Testis (tissue), 3 donors: ENCODE data around the gene OPCML. TPM values are rescaled to one million over a fixed set of nuclear protein-coding genes. Genes with fewer than 3 reads are reported as not detected.

Experiments used
- DNase-seq: peaks from one replicate; pipeline ENCODE4 v3.0.0-alpha.2; 2019
- H3K27ac ChIP-seq, 2 donors: fragments of 200-600 bp; sonication (generic); one replicate each; pipeline ENCODE4 v1.5.1; 2019
- H3K27me3 ChIP-seq: fragments of 200-600 bp; sonication (generic); one replicate; pipeline ENCODE4 v1.5.1; 2019
- H3K36me3 ChIP-seq: fragments of 200-600 bp; sonication (generic); one replicate; pipeline ENCODE4 v1.5.1; 2017; ENCODE audit warnings: low read depth; ENCODE audit errors: missing control alignments
- H3K4me1 ChIP-seq: fragments of 200-600 bp; sonication (generic); one replicate; pipeline ENCODE4 v1.5.1; 2019
- H3K4me3 ChIP-seq, 2 donors: fragments of 200-600 bp; sonication (generic); one replicate each; pipeline ENCODE4 v1.5.1; 2017 to 2019
- H3K9me3 ChIP-seq: fragments of 200-600 bp; sonication (generic); one replicate; pipeline ENCODE4 v1.5.1; 2017
- POLR2A ChIP-seq: fragments of 450-650 bp; IDR thresholded peaks from one replicate; pipeline ENCODE4 v1.6.1; 2017; ENCODE audit warnings: antibody characterized with exemption, mild to moderate bottlenecking, moderate library complexity
- WGBS, 2 donors: methylation state at CpG; one replicate each; pipeline ENCODE4 v1.1.5; 2018; 5-methylcytosine and 5-hydroxymethylcytosine counted together
- intact Hi-C: fragments of 100-400 bp; cut with DNase I; formaldehyde crosslinking; loops from one replicate; pipeline ENCODE4 v1.15.1; 2023; ENCODE audit warnings: low total_unique reads
- polyA plus RNA-seq: library from polyadenylated mRNA; stranded (reverse); fragments of 350-450 nt; fragmentation: Illumina TruSeq; extraction: RNeasy Lipid Tissue Mini Kit (QIAGEN cat#74804); gene quantifications from one replicate; pipeline ENCODE4 v1.2.3, GENCODE V29; 2014; ENCODE audit warnings: low read depth, low replicate concordance; ENCODE audit not compliant: insufficient read depth
- total RNA-seq, 2 donors: library from RNA; depleted of rRNA; stranded (reverse); fragments of >200 nt; gene quantifications; one replicate each; pipeline ENCODE4 v1.2.3, GENCODE V29; 2016
- TF ChIP-seq, protein P1 (sequence below), 3 experiments: fragments of 450-650 bp in 2 of 3; fragments of 200-600 bp in 1 of 3; sonication (generic) in 1 of 3; IDR thresholded peaks; one replicate each; pipeline ENCODE4 v1.5.1; 2016 to 2019; ENCODE audit warnings: antibody characterized with exemption in 3 of 3, mild to moderate bottlenecking in 2 of 3, moderate library complexity in 1 of 3

Gene OPCML
- total and polyA plus RNA-seq, 3 donors from 2014 or later, result 0.16 to 2.7 (median 0.62) TPM

DNA sequence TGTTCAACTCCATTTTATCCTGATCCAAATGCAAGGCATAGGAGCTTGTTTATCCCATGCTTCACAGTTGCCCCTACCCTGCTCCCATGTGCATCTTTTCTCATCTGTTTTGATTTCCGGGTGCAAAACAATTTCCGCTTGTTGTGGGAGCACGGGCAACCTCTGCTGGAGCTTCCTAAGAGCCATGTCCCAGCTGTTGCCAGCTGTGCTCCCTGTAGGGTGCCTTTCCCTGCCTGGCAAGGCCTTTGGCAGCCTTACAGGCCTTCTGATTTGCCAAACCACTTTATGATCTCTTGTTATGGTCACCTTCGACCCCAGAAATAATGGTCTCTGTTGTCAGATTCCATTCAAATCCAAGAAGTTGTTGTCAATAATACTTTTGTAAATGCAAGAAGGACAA lies 1038.5 kb downstream of the OPCML start:
- no peaks in the 10 kb centered on the region for H3K4me1 ChIP-seq
- no peaks in the 10 kb centered on the region for H3K27me3 ChIP-seq
- TF ChIP-seq POLR2A, result no peak
- TF ChIP-seq, protein P1, sequence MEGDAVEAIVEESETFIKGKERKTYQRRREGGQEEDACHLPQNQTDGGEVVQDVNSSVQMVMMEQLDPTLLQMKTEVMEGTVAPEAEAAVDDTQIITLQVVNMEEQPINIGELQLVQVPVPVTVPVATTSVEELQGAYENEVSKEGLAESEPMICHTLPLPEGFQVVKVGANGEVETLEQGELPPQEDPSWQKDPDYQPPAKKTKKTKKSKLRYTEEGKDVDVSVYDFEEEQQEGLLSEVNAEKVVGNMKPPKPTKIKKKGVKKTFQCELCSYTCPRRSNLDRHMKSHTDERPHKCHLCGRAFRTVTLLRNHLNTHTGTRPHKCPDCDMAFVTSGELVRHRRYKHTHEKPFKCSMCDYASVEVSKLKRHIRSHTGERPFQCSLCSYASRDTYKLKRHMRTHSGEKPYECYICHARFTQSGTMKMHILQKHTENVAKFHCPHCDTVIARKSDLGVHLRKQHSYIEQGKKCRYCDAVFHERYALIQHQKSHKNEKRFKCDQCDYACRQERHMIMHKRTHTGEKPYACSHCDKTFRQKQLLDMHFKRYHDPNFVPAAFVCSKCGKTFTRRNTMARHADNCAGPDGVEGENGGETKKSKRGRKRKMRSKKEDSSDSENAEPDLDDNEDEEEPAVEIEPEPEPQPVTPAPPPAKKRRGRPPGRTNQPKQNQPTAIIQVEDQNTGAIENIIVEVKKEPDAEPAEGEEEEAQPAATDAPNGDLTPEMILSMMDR (IDR thresholded peaks at IDR 0.05), result no peak
- no peaks in the 10 kb centered on the region for H3K36me3 ChIP-seq
- DNase-seq, result no peak
- no peaks in the 10 kb centered on the region for H3K9me3 ChIP-seq
- WGBS, 2 donors, result 78 to 80% methylated on average over 4 of the region's 4 CpGs
- intact Hi-C loops, result no loop called here
- H3K4me3 ChIP-seq, result no peak overlapping the region
- H3K27ac ChIP-seq, result no peak overlapping the region

DNA sequence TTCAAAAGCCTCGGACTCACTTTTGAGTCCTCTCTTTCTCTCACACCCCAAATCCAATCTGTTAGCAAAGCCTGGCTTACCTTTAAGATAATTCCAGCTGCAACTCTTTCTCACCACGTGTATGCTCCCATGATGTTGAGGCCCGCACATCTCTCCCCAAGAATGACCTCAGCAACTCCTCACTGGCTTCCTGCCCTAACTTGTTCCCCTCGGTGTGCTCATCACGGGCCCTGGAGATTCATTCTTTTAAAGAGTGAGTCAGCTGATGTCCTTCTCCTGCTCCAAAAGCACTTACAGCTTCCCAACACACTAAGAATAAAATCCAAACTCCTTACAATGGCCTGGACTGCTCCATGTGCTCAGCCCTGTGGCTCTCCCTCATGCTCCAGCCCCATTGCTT lies 1041.3 kb downstream of the OPCML start:
- intact Hi-C loops, result no loop called here

DNA sequence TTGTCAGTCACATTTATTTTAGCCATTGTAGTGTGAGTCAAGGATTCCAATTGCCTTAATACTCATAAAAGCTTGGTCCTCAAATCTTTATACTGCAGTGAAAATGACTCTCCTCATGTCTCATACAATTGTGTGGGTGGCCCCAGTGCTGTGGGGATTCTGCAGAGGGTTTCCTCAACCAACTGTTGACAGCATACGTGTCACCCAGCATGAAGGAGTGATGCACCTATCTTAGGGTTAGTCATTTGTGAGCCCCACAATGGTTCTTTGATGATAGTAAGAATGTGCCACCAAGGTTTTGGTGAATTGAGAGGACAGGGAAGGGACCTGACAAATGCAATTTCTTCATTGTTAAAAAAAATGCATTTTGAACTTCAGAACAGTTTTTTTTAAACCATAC lies 1046.2 kb downstream of the OPCML start:
- Histone ChIP-seq H3K27me3 (no peaks in the 10 kb centered on the region), H3K27ac (no peak overlapping the region), H3K4me1 (no peaks in the 10 kb centered on the region), H3K9me3 (no peaks in the 10 kb centered on the region), H3K36me3 (no peaks in the 10 kb centered on the region), H3K4me3 (no peak overlapping the region)
- TF ChIP-seq, protein P1 (IDR thresholded peaks at IDR 0.05), result no peak
- TF ChIP-seq POLR2A, result no peak
- intact Hi-C loops, result no loop called here
- DNase-seq, result no peak
- 92 to 95% methylated on average over 1 of the region's 1 CpG for WGBS, 2 donors

More for the DNA sequence above, 1041.3 kb downstream of the OPCML start:
- 49 to 57% methylated on average over 5 of the region's 5 CpGs for WGBS, 2 donors
- no peaks in the 10 kb centered on the region for H3K27me3 ChIP-seq
- no peaks in the 10 kb centered on the region for H3K36me3 ChIP-seq
- H3K4me3 ChIP-seq, result no peak overlapping the region
- peak; percentile 26 for DNase-seq
- H3K9me3 ChIP-seq, result no peaks in the 10 kb centered on the region
- H3K4me1 ChIP-seq, result no peaks in the 10 kb centered on the region
- no peak overlapping the region for H3K27ac ChIP-seq
- TF ChIP-seq POLR2A, result no peak
- TF ChIP-seq, protein P1 (IDR thresholded peaks at IDR 0.05), result no peak

DNA sequence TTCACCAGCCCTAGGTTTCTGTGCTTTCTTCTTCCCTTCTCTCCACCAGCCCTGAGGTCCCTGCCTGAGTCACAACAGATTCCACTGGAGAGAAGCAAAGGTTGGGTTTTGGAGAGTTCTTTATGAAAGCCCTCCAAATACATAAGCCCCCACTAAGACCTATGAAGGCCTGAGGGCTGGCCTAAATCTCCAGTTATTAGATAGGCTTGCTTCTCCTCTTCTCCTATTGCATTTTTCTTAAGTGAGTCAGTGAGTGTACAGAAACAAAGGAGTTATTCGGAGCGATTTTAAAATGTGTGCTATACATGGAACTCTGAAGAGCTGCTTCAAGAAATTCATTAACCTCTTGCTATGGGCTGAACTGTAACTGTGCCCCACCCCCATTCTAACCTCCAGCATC lies 1057.3 kb downstream of the OPCML start:
- Histone ChIP-seq H3K9me3 (no peaks in the 10 kb centered on the region), H3K27me3 (no peaks in the 10 kb centered on the region), H3K4me3 (no peak overlapping the region), H3K27ac (no peak overlapping the region), H3K4me1 (no peaks in the 10 kb centered on the region), H3K36me3 (no peaks in the 10 kb centered on the region)
- 93% methylated on average over 2 of the region's 2 CpGs for WGBS, 2 donors
- TF ChIP-seq, protein P1 (IDR thresholded peaks at IDR 0.05), result no peak
- intact Hi-C loops, result no loop called here
- no peak for DNase-seq

DNA sequence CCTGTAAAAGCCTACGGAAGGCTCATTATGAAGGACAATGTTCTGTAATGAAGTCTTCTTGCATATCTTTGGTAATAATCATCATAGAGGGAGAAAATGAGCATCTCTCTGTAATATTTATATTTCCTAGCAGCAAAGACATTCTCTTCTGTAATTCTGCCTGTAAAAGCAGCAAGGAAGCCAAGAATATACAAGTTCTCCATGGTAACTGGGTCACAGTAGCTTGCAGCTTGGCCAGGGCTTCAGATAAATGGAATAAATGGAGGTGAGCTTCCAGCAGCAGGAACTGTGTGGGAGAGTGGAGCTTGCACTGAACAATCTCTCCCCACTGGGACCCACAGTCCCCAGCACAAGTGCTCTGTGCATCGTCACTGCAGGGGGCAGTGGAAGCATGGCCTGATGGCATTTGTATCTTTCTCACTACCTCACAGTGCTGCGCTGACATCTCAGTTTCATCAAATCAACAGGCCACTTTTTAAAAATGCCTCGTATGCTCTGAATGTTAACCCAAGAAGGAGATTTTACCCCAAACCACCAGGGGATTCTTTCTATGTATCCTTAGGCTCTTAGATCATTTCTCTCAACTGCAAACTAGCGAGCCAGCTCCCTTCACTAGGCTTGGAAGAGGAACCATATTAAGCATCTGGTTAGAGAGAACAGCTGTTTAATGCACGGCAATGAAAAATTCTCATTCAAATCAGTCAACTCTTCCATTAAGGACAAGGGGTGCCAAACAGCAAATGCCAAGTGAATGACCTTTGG lies 1059.7 kb downstream of the OPCML start:
- no peaks in the 10 kb centered on the region for H3K27me3 ChIP-seq
- no peak overlapping the region for H3K4me3 ChIP-seq
- TF ChIP-seq, protein P1 (IDR thresholded peaks at IDR 0.05), result no peak
- no peak for TF ChIP-seq POLR2A
- H3K9me3 ChIP-seq, result no peaks in the 10 kb centered on the region
- H3K27ac ChIP-seq, result no peak overlapping the region
- WGBS, 2 donors, result 38 to 49% methylated on average over 6 of the region's 6 CpGs
- H3K4me1 ChIP-seq, result no peaks in the 10 kb centered on the region
- intact Hi-C loops, result no loop called here
- no peaks in the 10 kb centered on the region for H3K36me3 ChIP-seq
- DNase-seq, result peak; percentile 26
